ACHN (cell line): ENCODE results near the gene CUL7.
A peak's percentile ranks its signal among the peaks of the same experiment; 100 is the strongest.

Experiments used
- DNase-seq: peaks from one replicate; pipeline ENCODE4 v3.0.0-alpha.2; 2015
- in situ Hi-C: cut with HindIII; loops from 2 replicates; pipeline ENCODE4 v1.10.0; 2017; ENCODE audit warnings: low sequenced_read_pairs, low pct_ligation_motif_present, low pct_unique_long_range_greater_than_20kb

Gene CUL7

DNA sequence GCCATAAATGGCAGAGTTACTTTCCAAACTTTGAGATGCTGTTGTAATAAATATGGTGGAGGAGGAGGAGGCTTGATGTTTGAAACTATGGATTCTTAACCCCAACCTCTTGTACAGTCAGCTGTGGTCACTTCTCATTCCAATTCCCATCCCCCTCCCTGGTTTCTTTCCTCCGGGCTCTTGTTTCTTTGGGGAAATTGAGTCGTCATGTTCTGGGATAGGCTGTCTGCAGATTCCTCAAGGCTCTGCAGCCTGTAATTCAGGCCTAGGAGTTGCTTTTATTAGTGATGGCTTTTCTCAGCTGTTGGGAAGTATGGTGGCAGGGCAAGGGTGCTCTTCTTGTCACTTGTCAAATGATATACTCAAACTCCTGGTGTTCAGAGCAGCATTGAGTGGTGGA, 25.0 kb upstream of the CUL7 start:
- in situ Hi-C loops = no loop called here

DNA sequence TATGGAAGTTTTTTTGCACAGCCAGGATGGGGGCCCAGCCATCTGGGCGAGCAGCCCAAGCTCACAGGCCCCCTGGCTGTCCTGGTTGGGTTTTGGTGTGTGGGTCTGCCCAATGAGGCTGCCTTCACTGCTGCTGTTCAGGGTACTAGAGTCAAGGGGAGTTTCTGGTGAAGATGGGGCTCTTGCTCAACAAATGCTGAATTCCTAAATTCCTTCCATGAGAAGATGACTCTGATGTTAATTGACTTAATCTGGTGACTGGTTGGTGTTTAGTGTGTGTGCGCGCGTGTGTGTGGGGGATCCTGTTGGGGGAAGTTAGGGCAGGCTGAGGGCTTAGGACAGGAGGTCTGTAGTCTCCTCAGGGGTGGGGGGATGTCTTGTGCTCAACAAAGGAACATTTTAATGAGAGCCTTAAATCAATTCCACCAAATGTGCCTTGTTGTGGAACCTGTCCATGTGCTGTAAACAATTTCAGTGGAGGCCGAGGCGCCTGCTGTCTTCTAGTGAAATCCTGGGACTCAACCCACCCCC, 24.4 kb upstream of the CUL7 start:
- DNase-seq = no peak
- in situ Hi-C loops = no loop called here

More for the DNA sequence above, 25.0 kb upstream of the CUL7 start:
- no peak for DNase-seq

DNA sequence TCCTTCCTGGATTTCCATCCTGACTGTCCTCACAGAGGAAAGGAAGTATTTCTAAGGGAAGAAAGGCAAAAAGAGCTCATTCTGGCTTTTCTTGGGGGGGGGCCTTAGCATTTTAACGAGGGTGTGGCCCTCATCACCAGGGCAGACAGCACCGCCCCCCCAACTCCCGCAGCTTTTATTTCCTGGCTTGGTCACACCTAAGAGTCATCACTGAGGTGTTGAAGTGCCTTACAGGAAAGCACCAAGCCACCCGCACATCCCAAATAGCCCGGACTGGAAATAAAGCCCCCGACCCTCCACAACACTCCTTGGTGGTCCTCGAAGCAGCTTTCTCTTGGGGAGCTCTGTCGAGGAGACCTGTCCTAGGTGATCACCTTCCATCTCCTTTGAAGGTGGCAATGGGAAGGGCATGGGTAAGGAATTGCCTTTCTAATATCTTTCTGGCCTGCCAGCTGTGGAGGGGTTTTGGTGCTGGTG, 23.7 kb upstream of the CUL7 start:
- DNase-seq = no peak
- in situ Hi-C loops = no loop called here

DNA sequence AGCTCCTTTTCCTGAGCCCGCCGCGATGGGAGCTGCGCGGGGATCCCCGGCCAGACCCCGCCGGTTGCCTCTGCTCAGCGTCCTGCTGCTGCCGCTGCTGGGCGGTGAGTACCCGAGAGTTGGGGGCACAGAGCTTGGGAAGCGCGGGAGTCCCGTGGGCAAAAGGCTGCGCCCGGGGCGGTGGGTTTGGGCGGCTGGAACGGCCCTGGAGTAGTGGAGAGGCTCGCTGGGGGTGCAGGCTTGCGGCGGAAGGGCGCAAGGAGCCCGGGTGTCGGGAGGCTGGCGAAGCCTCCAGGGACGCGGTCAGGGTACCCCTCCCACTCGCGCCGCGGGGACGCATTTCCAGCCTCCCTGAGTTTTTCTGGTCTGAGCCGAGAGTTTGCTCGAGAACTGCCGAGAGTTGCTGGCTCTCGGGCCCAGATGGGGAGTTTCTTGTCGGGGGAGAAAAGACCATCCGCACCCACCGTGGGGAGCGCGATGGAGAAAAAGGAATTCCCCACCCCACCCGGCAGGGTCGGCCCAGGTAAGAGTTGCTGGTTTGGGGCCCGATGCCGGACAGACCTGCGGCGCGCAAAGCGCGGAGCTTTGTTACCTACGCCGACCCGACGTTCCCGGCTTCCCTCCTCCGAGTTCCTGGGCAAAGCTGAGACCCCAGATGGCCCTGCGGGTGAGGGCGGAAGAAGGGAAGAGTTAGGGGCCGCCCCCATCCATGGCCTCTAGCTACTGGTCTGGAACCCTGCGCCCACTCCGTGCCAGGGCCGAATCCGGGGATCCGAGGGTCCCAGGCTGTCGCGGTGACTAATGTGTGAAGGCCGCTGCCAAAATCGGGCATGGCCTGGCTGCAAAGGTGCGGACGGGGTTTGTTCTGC, 23.0 kb upstream of the CUL7 start:
- in situ Hi-C loops = no loop called here
- peak; percentile 32 for DNase-seq

DNA sequence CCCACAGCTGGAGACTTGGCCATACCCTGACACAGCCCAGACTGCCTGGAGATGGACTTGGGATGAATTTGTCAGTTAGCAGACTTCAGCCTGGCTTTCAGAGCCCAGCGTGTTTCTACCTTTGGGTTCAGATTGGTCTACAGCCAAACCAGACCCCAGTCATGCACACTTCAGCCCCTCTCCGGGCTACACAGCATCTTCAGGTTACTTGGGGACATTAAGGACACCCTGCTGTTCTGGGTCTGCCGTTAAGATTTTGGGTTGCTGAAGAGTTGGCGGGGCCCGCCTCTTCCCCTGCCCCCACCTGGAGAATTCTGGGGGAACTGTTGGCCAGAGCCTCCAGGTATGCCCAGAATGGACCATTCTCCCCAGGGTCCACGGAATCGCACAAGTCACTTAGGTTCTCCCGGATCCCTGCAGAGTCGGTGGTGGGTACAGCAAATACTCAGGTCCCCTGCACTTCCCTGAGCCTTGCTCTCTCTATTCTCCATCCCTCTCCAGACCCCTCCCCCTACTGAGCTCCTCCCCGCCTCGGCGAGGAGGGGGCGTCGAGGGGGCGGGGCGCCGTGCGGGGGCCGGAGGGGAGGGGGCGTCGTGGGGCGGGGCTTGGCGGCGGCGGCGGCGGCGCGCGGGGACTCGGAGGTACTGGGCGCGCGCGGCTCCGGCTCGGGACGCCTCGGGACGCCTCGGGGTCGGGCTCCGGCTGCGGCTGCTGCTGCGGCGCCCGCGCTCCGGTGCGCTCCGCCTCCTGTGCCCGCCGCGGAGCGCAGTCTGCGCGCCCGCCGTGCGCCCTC, 22.2 kb upstream of the CUL7 start, which contains the start of gene PTK7:
Gene PTK7 (plus strand): TSS at position 645 of the 794 bp plus-strand sequence. CDS start 175 bp downstream, outside the sequence.
- in situ Hi-C loops = no loop called here
- peak; percentile 46 for DNase-seq

DNA sequence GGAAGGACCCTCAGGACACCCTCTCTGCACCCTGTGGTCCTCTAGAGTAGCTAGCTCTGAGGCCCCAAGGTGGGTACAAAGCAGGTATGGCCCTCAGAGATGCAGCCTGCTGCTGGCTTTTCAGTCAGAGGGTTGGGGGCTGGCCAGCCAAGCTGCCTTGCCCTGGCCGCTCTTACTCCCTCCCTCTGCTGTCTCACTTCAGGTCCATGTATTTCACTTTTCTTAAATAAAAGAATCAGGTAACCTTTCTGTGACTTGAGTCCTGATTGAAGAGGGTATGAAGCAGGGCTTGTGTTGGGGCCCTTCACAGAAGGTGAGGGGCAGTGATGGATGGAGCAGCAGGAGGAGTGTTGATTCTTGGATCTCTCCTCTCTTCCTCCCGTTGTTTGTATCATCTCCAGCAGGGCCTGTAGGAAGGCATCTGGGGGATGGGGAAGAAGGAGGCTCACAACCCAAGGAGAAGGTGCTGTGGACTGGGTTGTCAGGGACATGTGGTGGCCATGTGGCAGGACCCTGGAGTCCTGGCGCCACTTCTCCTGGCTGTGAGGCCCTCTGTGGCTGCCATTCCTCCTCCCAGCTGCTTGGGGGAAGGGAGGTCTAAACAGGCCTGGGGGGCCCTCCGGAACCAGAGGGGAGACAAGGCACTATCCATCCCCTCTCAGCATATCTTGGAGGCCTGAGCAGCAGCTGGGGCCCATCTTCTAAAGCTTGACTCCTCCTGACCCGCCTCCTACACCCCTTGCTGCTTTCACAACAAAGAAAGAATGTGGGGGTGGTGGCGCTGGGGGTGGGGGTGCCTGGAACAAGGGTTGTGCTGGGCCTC, 21.4 kb upstream of the CUL7 start:
- no peak for DNase-seq
- in situ Hi-C loops = no loop called here

DNA sequence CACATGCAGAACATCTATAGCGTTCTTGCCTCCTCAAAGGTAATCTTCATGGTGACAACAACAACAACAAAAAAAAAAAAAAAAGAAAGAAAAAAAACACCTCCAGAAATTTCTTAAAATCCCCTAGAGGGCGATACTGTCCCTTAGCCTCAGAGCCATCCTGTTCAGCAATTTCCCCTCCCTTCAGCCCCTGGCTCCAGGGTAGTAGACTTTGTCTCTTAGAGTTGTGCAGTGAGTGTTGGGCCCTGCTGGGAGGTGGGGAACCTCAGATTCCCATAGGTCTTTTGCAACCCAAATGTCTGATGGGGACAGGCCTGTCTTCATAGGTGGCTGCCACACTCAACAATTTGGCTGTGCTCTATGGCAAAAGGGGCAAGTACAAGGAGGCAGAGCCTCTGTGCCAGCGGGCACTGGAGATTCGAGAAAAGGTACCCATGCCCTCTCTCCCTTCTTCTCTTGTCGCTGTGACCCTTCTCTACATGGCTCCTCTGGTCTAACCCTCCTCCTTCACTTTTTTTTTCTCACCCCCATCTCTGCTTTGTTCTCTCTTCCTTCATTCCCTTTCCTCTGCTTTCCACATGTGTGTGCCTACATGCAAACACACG, 16.5 kb upstream of the CUL7 start:
- peak; percentile 54 for DNase-seq
- in situ Hi-C loops = no loop called here

DNA sequence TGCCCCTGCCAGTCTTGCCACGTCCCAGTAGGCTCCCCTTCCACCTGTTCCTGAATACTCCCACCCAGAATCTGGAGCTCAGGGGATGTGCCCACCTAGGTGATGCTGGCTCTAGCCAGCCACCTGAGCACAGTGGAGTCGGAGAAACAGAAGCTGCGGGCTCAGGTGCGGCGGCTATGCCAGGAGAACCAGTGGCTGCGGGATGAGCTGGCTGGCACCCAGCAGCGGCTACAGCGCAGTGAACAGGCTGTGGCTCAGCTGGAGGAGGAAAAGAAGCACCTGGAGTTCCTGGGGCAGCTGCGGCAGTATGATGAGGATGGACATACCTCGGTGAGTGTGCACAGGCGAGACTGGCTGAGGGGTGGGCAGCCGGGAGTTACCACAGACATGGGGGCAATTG, 9.2 kb upstream of the CUL7 start:
- no peak for DNase-seq
- in situ Hi-C loops = no loop called here

DNA sequence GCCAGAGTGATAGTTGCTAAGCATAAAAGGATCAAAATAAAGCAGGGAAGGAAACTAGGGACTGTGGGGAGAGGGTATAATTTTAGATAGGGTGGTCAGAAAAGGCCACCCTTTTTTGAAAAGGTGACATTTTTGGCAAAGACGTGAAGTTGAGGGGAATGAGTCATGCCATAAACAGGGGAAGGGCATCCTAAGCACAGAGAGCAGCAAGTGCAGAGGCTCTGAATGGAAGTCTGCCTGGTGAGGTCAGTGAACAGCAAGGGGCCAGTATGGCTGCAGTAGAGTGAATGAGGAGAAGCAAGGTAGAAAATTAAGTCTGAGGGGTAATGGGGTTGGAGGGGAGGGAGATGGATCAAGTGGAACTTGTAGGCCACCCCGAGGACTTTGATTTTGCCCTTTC, 8.2 kb upstream of the CUL7 start:
- in situ Hi-C loops = no loop called here

DNA sequence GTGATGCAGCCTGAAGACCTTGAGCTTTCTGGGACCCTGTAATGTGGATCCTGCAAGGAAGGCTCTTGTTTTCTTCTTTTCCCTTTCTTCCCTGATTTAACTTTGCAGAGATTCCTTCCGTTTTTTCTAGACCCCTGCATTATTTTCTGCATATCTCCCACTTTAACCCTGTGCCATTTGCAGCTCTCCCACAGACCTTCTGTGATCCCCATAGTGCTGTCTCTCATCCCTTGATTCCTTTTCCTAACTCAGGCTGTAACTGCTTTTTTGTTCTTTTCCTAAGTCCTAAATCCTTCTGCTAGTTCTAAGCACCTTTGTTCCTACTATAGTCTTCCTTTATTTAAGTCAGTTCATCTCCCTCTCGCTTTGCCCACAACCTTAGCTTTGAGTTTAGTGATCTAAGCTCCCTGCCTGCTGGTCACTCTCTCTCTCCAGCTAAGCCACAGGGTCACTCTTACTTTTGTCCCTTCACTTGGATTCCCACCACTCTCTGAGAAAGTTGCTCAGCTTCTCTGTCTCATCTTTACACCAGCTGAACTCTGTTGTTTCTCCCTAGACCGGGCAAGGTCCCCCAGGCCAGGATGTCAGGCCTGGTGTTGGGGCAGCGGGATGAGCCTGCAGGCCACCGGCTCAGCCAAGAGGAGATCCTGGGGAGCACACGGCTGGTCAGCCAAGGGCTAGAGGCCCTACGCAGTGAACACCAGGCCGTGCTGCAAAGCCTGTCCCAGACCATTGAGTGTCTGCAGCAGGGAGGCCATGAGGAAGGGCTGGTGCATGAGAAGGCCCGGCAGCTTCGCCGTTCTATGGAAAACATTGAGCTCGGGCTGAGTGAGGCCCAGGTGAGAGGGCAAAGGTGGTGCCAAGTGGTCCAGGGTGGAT, 7.3 kb upstream of the CUL7 start:
- in situ Hi-C loops = no loop called here
- no peak for DNase-seq

More for the DNA sequence above, 8.2 kb upstream of the CUL7 start:
- DNase-seq = no peak

DNA sequence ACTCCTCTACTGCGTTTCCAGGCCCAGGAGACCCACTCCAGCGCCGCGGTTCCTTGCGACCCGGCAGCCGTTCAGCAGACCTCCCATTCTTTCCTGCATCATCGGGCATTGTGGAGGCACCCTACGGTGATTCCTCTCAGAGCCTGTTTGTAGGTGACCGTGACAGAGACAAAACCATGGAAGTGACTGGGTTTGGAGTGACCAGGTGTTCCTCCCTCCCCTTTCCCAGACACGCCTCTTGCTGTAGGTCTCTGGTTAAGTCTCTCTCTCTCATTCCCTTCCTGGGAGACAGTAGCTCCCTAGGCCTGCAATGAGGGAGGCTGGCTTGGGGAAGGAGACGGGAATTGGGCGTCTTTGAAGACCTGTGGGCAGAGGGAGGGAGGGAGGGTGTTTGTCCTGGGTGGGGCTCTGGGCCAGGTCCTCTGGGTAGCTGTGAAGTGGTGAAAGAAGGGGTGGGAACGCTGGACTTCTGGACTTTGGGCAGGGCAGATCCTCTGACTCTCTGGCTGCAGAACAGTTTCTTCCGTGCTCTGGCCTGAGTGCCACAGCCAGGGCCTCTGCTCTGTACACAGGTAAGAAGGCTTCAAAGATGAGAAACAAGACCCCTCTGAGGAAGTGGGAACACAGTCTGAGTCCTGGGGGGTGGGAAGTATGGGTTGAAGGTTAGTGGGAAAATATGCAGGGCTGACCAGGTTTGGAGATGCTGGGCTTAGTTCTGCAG, 6.5 kb upstream of the CUL7 start:
- in situ Hi-C loops = no loop called here

DNA sequence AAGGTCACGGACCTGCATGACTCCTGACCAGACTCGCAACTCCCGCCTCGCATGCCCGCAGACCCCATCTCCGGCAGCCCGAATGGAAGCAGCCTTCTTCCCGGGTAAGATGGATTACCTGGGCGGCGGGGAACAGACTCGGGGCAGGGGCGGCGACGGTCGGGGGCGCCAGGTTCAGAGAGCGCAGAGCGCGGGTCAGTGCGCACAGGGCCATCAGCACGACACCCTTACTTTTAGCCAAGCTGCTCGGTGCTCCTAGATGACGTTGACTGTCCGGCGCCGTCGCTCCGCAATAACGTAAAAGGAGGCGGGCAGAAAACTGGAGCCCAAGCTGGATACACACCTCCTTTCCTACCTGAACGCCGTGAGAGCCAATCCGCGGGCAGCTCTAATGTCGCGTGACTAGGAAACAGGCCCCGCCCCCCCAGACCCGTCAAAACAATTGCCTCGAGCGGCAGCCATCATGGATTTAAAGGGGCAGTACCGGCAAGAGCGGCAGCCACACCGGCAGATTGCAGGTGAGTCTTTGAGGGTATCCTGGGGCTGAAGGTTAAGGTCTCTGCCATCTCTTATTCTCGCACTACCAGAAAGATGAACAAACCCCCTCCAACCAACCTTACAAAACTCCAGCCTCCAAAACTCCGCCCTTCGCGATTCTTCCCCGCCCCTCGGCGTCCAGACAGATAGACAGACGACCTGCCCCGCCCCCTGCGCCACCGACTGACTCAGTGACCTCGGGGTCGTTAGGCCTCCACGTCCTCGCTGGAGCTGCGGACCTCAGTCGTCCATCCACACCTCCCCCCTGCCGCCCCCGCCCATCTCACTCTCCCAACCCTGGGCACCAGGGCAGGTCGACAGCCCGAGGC, 5.8 kb upstream of the CUL7 start, which contains the start of the genes KLC4 and MRPL2:
Gene KLC4 (plus strand): TSS at position 464 of the 866 bp plus-strand sequence. CDS start 1,705 bp downstream, outside the sequence.
Gene MRPL2 (minus strand): TSS at position 267 of the 866 bp plus-strand sequence. CDS start 53 bp downstream, at position 214.
- peak; percentile 98 for DNase-seq
- in situ Hi-C loops = no loop called here

More for the DNA sequence above, 6.5 kb upstream of the CUL7 start:
- DNase-seq = peak; percentile 25

DNA sequence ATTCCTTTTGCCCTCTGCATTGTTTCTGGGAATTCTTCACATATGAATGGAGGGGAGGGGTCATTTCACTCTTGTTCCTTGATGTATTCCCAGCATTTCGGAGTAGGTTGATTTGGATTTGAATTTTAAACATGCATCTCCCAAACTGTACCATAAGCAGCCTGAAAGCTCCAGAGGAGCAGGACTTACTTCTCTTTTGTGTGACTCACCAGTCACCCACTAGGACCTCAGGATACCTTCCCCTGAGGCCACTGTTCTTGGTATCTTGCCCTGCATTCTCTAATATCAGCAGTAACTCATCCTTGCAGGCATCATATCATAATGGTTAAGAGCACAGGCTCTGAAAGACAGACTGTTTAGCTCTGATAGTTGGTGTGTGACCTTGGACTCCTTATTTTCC, 4.9 kb upstream of the CUL7 start:
- in situ Hi-C loops = no loop called here
- DNase-seq = no peak

DNA sequence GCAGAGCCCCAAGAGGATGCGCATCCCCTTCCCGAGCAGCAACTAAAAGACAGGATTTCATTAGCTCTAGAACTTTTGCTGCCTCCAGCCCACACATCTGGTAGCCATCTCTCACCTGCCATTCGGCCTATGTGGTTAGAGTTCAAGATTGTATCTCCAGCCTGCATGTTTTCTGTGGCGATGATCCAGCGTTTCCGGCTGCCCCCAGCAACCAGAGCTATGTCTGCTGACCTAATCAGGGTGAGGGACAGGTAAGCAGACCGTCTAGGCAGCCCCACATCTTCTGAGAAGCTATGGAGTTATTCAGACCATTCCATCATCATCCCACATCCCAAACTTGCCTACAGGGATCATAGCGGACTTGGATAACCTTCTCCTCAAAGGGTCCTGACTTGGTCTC, 2.3 kb upstream of the CUL7 start:
- in situ Hi-C loops = no loop called here
- no peak for DNase-seq

DNA sequence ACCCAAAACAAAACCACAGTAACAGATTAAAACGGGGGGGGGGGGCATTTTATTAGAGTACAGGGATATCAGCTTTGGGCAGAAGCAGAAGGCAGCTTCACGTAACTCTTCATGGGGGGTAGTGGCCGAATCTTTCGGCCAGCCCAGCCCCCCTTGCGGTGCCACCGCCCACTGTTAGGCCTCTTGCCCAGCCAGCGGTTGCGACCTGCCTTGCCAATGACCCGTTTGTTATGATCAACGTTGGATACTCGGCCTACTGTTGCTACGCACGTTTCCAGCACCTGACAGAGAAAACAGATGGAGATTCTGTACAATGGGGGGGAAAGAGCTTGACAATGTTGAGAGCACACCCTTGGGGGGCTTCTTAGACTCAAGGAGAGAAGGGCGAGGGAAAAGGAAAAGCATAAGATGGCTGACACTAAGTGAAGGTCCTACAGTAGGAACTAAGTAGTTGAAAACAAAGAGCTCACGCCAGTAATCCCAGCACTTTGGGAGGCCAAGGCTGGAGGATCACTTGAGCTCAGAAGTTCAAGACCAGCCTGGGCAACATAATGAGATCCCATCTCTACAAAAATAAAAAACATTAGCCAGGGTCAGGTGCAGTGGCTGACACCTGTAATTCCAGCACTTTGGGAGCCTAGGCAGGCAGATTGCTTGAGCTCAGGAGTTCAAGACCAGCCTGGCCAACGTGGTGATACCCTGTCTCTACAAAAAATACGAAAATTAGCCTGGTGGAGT, 724 bp upstream of the CUL7 start:
- DNase-seq = no peak
- in situ Hi-C loops = no loop called here
